Measurements from ENCODE around the gene SPSB4. TPM values are rescaled to one million over a fixed set of nuclear protein-coding genes. Genes with fewer than 3 reads are reported as not detected.

Gene SPSB4
- total RNA-seq, 4 donors from 2014 or later, result 0.17 to 1.1 (median 0.35) TPM

GRCh38 chr3:141102372-141102771 is 51.2 kb downstream of the SPSB4 start:
- TF ChIP-seq CTCF (IDR thresholded peaks at IDR 0.05; ENCODE audit: low read depth), result no peak

GRCh38 chr3:141103067-141103466 is 51.9 kb downstream of the SPSB4 start:
- TF ChIP-seq CTCF (IDR thresholded peaks at IDR 0.05; ENCODE audit: low read depth), result no peak

GRCh38 chr3:141103503-141103902 is 52.4 kb downstream of the SPSB4 start:
- no peak for TF ChIP-seq CTCF (IDR thresholded peaks at IDR 0.05; ENCODE audit: low read depth)

GRCh38 chr3:141104151-141104821 is 53.1 kb downstream of the SPSB4 start:
- TF ChIP-seq CTCF (IDR thresholded peaks at IDR 0.05; ENCODE audit: low read depth), result no peak

GRCh38 chr3:141105828-141106628 is 54.9 kb downstream of the SPSB4 start:
- TF ChIP-seq CTCF (IDR thresholded peaks at IDR 0.05; ENCODE audit: low read depth), result no peak

- no peak for TF ChIP-seq CTCF (IDR thresholded peaks at IDR 0.05; ENCODE audit: low read depth)
Observed at GRCh38 chr3:141106842-141107241, 55.7 kb downstream of the SPSB4 start.

GRCh38 chr3:141108039-141108438 is 56.9 kb downstream of the SPSB4 start:
- no peak for TF ChIP-seq CTCF (IDR thresholded peaks at IDR 0.05; ENCODE audit: low read depth)

Measured in subcutaneous adipose tissue (tissue), 4 donors.